A673 (cell line): ENCODE measurements around the gene LEMD1.

Experiments used
- EZH2 ChIP-seq: fragments of 200-600 bp; sonication (generic); IDR thresholded peaks from 2 replicates; pipeline ENCODE4 v1.6.1; 2017; ENCODE audit warnings: borderline replicate concordance, low read depth, mild to moderate bottlenecking, mixed read lengths, antibody characterized with exemption, low read length; ENCODE audit not compliant: poor library complexity, severe bottlenecking
- TF ChIP-seq, protein P1 (sequence below): fragments of 300-800, 200-600 bp; sonication (generic); conservative IDR thresholded peaks from 2 replicates; pipeline ENCODE4 v1.5.1; 2017; ENCODE audit warnings: low read depth, mild to moderate bottlenecking, antibody characterized with exemption, low read length, moderate library complexity, mixed read lengths

DNA sequence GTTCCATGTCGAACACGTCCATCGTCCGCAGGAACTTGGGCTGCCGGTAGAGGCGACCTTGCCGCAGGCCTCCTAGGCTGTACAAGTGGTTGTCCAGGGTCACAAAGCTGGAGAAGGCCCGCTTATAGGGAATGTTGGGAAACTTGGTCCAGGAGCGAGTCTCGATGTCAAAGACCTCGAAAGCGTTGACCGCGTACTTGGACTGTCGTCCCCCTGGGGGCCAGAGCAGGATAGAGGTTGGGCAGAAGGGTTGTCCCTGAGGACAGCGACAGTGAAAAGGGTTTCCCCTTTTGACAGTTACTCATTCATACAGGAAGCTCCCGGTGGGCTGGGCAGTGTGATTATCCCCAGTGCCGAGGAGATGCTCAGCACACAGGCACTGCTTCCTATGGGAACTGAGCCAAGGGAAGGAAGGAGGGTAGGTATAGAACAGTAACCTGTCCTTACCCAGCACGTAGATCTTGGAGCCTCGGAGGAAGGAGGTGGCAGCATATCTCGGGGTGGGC, 82.6 kb downstream of the LEMD1 start:
- TF ChIP-seq EZH2: no peak
- TF ChIP-seq, protein P1, sequence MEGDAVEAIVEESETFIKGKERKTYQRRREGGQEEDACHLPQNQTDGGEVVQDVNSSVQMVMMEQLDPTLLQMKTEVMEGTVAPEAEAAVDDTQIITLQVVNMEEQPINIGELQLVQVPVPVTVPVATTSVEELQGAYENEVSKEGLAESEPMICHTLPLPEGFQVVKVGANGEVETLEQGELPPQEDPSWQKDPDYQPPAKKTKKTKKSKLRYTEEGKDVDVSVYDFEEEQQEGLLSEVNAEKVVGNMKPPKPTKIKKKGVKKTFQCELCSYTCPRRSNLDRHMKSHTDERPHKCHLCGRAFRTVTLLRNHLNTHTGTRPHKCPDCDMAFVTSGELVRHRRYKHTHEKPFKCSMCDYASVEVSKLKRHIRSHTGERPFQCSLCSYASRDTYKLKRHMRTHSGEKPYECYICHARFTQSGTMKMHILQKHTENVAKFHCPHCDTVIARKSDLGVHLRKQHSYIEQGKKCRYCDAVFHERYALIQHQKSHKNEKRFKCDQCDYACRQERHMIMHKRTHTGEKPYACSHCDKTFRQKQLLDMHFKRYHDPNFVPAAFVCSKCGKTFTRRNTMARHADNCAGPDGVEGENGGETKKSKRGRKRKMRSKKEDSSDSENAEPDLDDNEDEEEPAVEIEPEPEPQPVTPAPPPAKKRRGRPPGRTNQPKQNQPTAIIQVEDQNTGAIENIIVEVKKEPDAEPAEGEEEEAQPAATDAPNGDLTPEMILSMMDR: no peak
